NCI-H226 (cell line): ENCODE data around the gene FARP2.
"Not testable (repeated sequence)": the region's sequence is repeated elsewhere in the genome, so short reads cannot be mapped to it uniquely, and the experiment has no call there.

Experiments
- DNase-seq: peaks from one replicate; pipeline ENCODE4 v3.0.0-alpha.2; 2015

FARP2 gene

GRCh38 chr2:241355983-241356870 lies at the start of gene FARP2:
Gene FARP2, plus strand, starts transcription at chr2:241356285. Its CDS starts 16,823 bp downstream, at chr2:241373108.
- peak; percentile 96 for DNase-seq

GRCh38 chr2:241307055-241307454 lies 49.0 kb upstream of the FARP2 start:
- no peak for DNase-seq

- DNase-seq = no peak
Observed at GRCh38 chr2:241308267-241308666, 47.8 kb upstream of the FARP2 start.

GRCh38 chr2:241308832-241309500 lies 47.1 kb upstream of the FARP2 start:
- DNase-seq = no peak

GRCh38 chr2:241309684-241310117 lies 46.4 kb upstream of the FARP2 start:
- no peak for DNase-seq

- no peak for DNase-seq
Observed at GRCh38 chr2:241310917-241311566, 45.0 kb upstream of the FARP2 start.

GRCh38 chr2:241312082-241312481 lies 44.0 kb upstream of the FARP2 start:
- no peak for DNase-seq

- DNase-seq = no peak
Observed at GRCh38 chr2:241313543-241314095, 42.5 kb upstream of the FARP2 start.

- peak; percentile 68 for DNase-seq
Observed at GRCh38 chr2:241314226-241315092, 41.6 kb upstream of the FARP2 start.

- DNase-seq = peak; percentile 96
Observed at GRCh38 chr2:241315093-241315878, 40.8 kb upstream of the FARP2 start, which contains the start of gene HDLBP. Gene HDLBP, minus strand, starts transcription at chr2:241315672. Its CDS starts 48,803 bp downstream, at chr2:241266869.

GRCh38 chr2:241315879-241316631 lies 40.0 kb upstream of the FARP2 start, which contains the start of gene SEPTIN2:
Gene SEPTIN2, plus strand, starts transcription at chr2:241315925. Its CDS starts 8,308 bp downstream, at chr2:241324233.
- DNase-seq = no peak

- no peak for DNase-seq
Observed at GRCh38 chr2:241316825-241317224, 39.3 kb upstream of the FARP2 start.

GRCh38 chr2:241317391-241317790 lies 38.7 kb upstream of the FARP2 start:
- no peak for DNase-seq

- DNase-seq = not testable (repeated sequence)
Observed at GRCh38 chr2:241318830-241319229, 37.3 kb upstream of the FARP2 start.

GRCh38 chr2:241320394-241320793 lies 35.7 kb upstream of the FARP2 start:
- DNase-seq = no peak

GRCh38 chr2:241321033-241321432 lies 35.1 kb upstream of the FARP2 start:
- DNase-seq = no peak

GRCh38 chr2:241321886-241322285 lies 34.2 kb upstream of the FARP2 start:
- no peak for DNase-seq

GRCh38 chr2:241323778-241324177 lies 32.3 kb upstream of the FARP2 start:
- DNase-seq = no peak

GRCh38 chr2:241324775-241325174 lies 31.3 kb upstream of the FARP2 start:
- DNase-seq = no peak

- no peak for DNase-seq
Observed at GRCh38 chr2:241325257-241325656, 30.8 kb upstream of the FARP2 start.
